Esophagus (tissue), 2 donors: Measurements from ENCODE around the gene SPRYD3. TPM values are rescaled to one million over a fixed set of nuclear protein-coding genes. Genes with fewer than 3 reads are reported as not detected.

ENCODE experiments used
- H3K27ac ChIP-seq, 2 donors: one replicate each; pipeline ENCODE4 v1.5.1; 2013; ENCODE audit warnings: low read depth in 2 of 2, mild to moderate bottlenecking in 2 of 2, inconsistent platforms in 1 of 2, low read length in 1 of 2, moderate library complexity in 1 of 2
- H3K27me3 ChIP-seq, 2 donors: one replicate each; pipeline ENCODE4 v1.6.1; 2013; ENCODE audit warnings: low read length in 2 of 2, control low read depth in 1 of 2, mild to moderate bottlenecking in 1 of 2; ENCODE audit not compliant: insufficient read depth in 2 of 2, control insufficient read depth in 1 of 2
- H3K36me3 ChIP-seq, 2 donors: one replicate each; pipeline ENCODE4 v1.6.1; 2013; ENCODE audit warnings: low read length in 1 of 2; ENCODE audit not compliant: control insufficient read depth in 2 of 2, insufficient read depth in 2 of 2
- H3K4me1 ChIP-seq, 2 donors: one replicate each; pipeline ENCODE4 v1.6.1; 2013; ENCODE audit warnings: low read length in 1 of 2; ENCODE audit not compliant: control insufficient read depth in 2 of 2, insufficient read depth in 2 of 2
- H3K4me3 ChIP-seq, 2 donors: one replicate each; pipeline ENCODE4 v1.5.1; 2013; ENCODE audit warnings: low read length in 2 of 2, mild to moderate bottlenecking in 2 of 2, low read depth in 1 of 2, moderate library complexity in 1 of 2
- H3K9me3 ChIP-seq, 2 donors: one replicate each; pipeline ENCODE4 v1.6.1; 2013; ENCODE audit warnings: mild to moderate bottlenecking in 2 of 2, low read depth in 1 of 2, low read length in 1 of 2, moderate library complexity in 1 of 2; ENCODE audit not compliant: control insufficient read depth in 2 of 2, insufficient read depth in 1 of 2
- whole genome bisulfite sequencing, 2 donors: extraction: QIAGEN DNeasy Blood & Tissue Kit; methylation state at CpG; one replicate each; pipeline ENCODE4 v1.1.7; 2013; 5-methylcytosine and 5-hydroxymethylcytosine counted together
- polyA plus RNA-seq, 2 donors: library from polyadenylated mRNA; stranded (reverse); fragments of 200-250 nt; gene quantifications; one replicate each; pipeline ENCODE4 v1.2.3, GENCODE V29; 2013
- donor health status: healthy with polysubstance abuse.
- donor health status: Bipolar disorder and iron deficiency.

SPRYD3 gene
- polyA plus RNA-seq, 2 donors = 16.1 to 24.1 TPM

GRCh38 chr12:53052419-53053217 is 26.6 kb downstream of the SPRYD3 start:
- Histone ChIP-seq H3K27me3 (no peaks in the 10 kb centered on the region), H3K4me3 (peak overlapping the region; percentile 14 to 20), H3K36me3 (peaks cover 0 to 9% of the 10 kb centered on the region in 2 donors), H3K9me3 (no peaks in the 10 kb centered on the region), H3K4me1 (peaks cover 3 to 28% of the 10 kb centered on the region in 2 donors), H3K27ac (peak overlapping the region; percentile 97 to 99)
- 40 to 45% methylated on average over 11 of the region's 11 CpGs for WGBS, 2 donors

- 51 to 61% methylated on average over 7 of the region's 7 CpGs for WGBS, 2 donors
- Histone ChIP-seq H3K36me3 (peaks cover 0 to 7% of the 10 kb centered on the region in 2 donors), H3K27ac (peak overlapping the region; percentile 96 to 99), H3K27me3 (no peaks in the 10 kb centered on the region), H3K4me3 (peak overlapping the region; percentile 14 to 20), H3K9me3 (no peaks in the 10 kb centered on the region), H3K4me1 (peaks cover 3 to 28% of the 10 kb centered on the region in 2 donors)
Measured at GRCh38 chr12:53051881-53052412, 27.2 kb downstream of the SPRYD3 start.

- Histone ChIP-seq H3K4me1 (peaks cover 3 to 28% of the 10 kb centered on the region in 2 donors), H3K4me3 (peak overlapping the region; percentile 34 to 52), H3K27ac (peak overlapping the region; percentile 96 to 99), H3K27me3 (no peaks in the 10 kb centered on the region), H3K36me3 (peaks cover 0 to 7% of the 10 kb centered on the region in 2 donors), H3K9me3 (no peaks in the 10 kb centered on the region)
- WGBS, 2 donors = 40 to 50% methylated on average over 11 of the region's 11 CpGs
Measured at GRCh38 chr12:53051058-53051880, 27.9 kb downstream of the SPRYD3 start.

- H3K4me1 ChIP-seq = peaks cover 3 to 28% of the 10 kb centered on the region in 2 donors
- no peaks in the 10 kb centered on the region for H3K9me3 ChIP-seq
- H3K27ac ChIP-seq = peak overlapping the region; percentile 96 to 99
- no peaks in the 10 kb centered on the region for H3K27me3 ChIP-seq
- 62 to 64% methylated on average over 2 of the region's 2 CpGs for WGBS, 2 donors
- peaks cover 0 to 7% of the 10 kb centered on the region in 2 donors for H3K36me3 ChIP-seq
- peak overlapping the region; percentile 34 to 52 for H3K4me3 ChIP-seq
Measured at GRCh38 chr12:53050426-53051057, 28.6 kb downstream of the SPRYD3 start.

- Histone ChIP-seq H3K36me3 (peaks cover 0 to 6% of the 10 kb centered on the region in 2 donors), H3K9me3 (no peaks in the 10 kb centered on the region), H3K27me3 (no peaks in the 10 kb centered on the region), H3K4me1 (peaks cover 3 to 28% of the 10 kb centered on the region in 2 donors), H3K4me3 (peak within 1 kb of the TSS; percentile 34 to 52), H3K27ac (peak within 1 kb of the TSS; percentile 96 to 99)
- WGBS, 2 donors = 35 to 39% methylated on average over 17 to 20 of the region's 20 CpGs
Measured at GRCh38 chr12:53049571-53050318, 29.4 kb downstream of the SPRYD3 start, which contains the start of gene TNS2. TSS of gene TNS2 (plus strand) at chr12:53050065. CDS start at chr12:53050186, 121 bp downstream.

- Histone ChIP-seq H3K4me1 (peaks cover 3 to 30% of the 10 kb centered on the region in 2 donors), H3K27ac (peak overlapping the region; percentile 96 to 99), H3K9me3 (no peaks in the 10 kb centered on the region), H3K27me3 (no peaks in the 10 kb centered on the region), H3K4me3 (peak overlapping the region; percentile 13 to 30), H3K36me3 (peaks cover 0 to 6% of the 10 kb centered on the region in 2 donors)
- WGBS, 2 donors = 35 to 39% methylated on average over 6 of the region's 6 CpGs
Measured at GRCh38 chr12:53048780-53049401, 30.3 kb downstream of the SPRYD3 start.

- H3K27ac ChIP-seq = peak overlapping the region; percentile 96 to 99
- H3K4me3 ChIP-seq = peak overlapping the region; percentile 51 to 76
- peaks cover 0 to 6% of the 10 kb centered on the region in 2 donors for H3K36me3 ChIP-seq
- H3K9me3 ChIP-seq = no peaks in the 10 kb centered on the region
- H3K27me3 ChIP-seq = no peaks in the 10 kb centered on the region
- 29 to 33% methylated on average over 10 of the region's 10 CpGs for WGBS, 2 donors
- peaks cover 3 to 24% of the 10 kb centered on the region in 2 donors for H3K4me1 ChIP-seq
Measured at GRCh38 chr12:53048033-53048779, 31.0 kb downstream of the SPRYD3 start.
